GM19238 (cell line): ENCODE measurements around the gene FAM162A.

Source experiments
- DNase-seq: peaks from one replicate; pipeline ENCODE4 v3.0.0; 2011; ENCODE audit warnings: low spot score; ENCODE audit not compliant: insufficient read length

The FAM162A gene

GRCh38 chr3:122387709-122388108 is 3.7 kb downstream of the FAM162A start:
- no peak for DNase-seq

DNA sequence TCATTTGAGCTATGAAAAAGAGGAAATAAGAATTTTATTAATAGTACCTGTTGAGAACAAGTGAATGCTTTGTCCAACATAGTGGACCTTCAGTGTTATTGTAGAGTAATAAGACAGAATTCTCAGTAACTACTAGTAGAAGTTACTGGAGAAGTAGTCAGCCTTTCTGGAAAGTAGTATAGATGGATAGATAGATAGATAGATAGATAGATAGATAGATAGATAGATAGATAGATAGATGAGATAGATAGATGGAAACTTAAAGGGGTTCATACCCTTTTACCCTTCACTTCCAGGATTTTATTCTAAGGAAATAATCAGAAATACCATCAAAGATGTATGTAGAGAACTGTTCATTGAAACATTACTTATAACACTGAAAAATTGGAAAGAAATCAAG is 5.2 kb downstream of the FAM162A start:
- DNase-seq = no peak

DNA sequence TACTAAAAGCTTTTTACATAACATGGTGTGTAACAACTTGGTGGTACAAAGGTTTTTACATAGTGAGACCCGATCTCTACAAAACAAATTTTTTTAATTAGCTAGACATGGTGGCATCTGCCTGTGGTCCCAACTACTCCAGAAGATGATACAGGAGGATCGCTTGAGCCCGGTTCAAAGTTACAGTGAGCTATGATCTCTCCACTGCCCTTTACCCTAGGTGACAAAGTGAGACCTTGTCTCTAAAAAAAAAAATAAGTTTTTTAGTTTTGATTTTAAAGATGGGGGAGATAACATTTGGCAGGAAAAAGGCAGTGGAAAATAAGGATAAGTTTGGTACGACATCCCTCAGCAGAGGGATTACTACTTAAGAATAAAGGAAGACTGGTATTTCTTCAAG is 5.9 kb downstream of the FAM162A start:
- DNase-seq = no peak

DNA sequence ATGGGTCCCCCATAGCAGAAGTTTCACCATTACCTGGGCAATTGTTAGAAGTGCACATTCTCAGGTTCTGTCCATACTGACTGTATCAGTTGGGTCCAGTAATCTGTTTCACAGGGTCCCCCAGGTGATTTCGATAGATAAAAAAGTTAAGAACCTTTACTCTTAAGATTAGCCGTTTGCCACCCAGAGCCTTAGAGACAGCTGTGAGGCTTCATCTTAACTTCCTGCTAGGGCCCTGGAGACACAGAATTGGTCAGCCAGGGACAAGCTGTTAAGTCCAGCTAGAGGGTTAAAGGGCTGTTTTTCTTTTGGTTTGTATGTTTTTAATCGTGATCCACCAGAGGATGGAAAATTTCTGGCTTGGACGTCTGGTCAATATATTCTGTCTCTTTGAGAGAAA is 6.7 kb downstream of the FAM162A start:
- no peak for DNase-seq

DNA sequence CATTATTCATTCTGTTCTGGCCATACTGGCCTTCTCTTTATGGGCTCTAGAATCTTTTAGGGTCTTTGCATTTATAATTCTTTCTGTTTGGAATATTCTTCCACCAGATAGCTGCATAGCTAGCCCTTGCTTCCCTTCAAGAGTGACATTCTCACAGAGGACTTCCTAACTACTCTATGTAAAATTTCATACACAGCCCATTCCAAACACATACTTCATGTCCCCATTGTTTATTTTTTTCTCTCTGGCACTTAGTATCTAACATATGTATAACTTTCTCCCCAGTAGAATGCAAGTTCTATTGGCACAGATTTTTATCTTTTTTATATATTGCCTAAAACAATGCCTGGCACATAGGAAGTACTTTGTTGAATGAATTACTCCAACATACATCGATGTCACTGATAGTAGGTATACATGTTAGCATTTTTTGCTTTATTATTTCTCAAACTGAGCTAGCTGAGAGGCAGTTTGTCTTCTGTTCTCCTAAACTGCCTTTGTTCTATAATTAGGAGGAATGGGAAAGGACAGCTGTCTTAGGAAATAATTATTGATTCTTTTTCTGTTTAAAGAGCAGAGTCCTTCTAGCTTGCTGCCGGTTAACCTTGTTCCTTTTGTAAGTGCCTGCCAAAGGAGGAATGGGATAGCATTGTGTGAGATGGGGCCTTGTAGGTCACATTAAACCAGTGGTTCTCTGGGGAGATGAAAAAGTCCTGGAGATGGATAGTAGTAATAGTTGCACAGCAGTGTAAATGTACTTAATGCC is 7.9 kb downstream of the FAM162A start:
- no peak for DNase-seq

DNA sequence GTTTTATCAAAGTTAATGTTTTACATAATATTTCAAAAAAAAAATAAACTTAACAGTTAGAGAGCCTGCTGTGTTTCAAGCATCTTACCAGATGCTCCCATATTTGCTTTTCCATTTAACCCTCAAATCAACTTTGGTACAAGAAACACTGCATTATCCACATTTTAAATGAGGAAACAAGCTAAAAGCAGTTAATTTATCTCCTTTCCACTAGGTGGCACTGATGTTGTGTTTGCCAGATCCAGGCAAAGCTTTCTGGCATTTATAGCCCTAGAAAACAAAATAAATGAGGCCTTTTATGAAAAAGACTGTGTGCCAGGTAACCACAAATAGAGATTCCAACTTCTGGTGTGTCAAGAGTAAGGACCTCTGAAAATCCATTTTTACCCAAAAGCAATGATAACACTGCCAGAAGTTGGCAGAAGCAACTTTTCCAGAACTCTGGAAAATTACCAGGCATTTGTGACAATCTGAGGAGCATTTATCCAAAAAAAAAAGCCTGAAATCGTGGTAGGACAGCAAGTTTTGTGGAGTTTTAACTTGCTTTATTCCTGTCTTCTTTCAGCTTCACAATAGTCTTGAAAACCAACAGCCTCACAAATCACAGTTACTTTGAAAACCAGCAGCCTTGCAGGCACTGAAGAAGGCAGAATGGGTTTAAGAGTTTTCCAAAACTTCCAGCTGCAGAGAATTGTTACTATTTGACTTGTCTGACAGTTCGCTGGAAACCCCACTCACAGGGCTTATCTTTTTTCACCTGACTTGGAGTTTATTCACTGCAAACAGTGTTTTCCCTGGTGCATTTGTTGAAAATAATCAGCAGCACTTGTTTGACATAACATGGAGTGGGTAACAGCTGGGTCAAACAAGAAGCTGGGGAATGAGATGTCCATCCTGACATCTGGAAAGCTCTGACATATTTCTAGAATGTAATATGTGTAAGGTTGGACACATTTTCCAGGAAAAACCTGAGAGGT is 9.2 kb downstream of the FAM162A start:
- DNase-seq = peak; percentile 17

- DNase-seq = no peak
Observed at GRCh38 chr3:122394173-122394572, 10.2 kb downstream of the FAM162A start.

GRCh38 chr3:122395582-122395981 is 11.6 kb downstream of the FAM162A start:
- DNase-seq = no peak

DNA sequence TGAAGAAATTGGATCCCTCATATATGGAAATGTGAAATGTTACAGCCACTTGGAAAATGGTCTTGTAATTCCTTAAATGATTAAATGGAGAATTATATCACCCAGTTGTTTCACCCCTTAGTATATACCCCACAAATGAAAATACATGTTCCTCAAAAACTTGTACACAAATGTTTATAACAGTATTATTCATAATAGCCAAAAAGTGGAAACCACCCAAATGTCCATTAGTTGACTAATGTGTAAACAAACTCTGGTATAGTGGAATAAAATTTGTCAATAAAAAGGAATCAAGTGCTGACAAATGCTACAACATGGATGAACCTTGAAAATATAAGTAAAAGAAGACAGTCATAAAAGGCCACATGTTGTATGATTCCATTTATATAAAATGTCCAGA is 12.5 kb downstream of the FAM162A start:
- DNase-seq = no peak

DNA sequence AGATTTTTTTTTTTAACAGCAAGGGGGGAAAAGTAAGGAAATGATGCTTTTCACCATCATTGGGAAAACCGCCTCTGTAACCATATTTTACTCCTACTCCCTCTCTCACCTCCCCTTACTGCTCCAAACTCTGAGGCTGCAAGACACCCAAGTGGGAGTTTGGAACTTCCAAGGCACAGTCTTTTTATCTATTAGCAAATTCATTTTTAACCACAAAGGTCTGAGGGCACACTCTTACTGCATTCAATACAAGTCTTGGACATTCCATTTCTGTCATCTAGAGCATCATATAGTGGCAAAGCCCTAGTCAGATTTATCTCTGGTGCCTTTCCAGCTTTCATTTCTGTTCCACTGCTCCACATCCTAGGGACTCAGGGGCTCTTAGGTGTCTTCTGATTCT is 13.2 kb downstream of the FAM162A start:
- no peak for DNase-seq

DNA sequence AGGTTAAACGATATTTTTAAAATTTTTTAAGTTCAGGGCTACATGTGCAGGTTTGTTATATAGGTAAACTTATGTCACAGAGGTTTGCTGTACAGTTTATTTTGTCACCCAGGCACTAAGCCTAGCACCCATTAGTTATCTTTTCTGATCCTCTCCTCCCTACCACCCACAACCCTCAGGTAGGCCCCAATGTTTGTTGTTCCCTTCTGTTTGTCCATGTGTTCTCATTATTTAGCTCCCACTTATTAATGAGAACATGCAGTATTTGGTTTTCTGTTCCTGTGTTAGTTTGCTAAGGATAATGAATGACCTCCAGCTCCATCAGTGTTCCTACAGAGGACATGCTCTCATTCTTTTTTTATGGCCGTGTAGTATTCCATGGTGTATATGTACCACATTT is 14.9 kb downstream of the FAM162A start:
- no peak for DNase-seq

DNA sequence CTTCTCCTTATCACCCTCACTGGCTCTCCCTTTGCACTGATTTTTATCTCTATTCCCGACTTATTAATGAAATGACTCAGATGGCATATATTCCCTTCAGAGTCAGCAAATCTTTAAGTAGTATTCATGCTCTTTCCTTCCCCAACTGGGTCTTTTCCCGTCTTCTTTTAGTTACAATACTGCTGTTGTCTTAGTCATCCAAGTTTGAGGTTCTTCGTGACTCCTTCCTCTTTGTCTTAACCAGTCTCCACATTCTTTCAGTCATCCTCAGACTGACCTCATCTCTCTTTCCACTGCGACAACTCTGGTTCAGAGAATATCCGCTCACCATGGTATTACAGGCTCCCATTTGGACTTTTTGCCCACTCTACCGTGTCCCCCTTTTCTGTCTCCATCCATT is 19.5 kb downstream of the FAM162A start:
- DNase-seq = no peak

DNA sequence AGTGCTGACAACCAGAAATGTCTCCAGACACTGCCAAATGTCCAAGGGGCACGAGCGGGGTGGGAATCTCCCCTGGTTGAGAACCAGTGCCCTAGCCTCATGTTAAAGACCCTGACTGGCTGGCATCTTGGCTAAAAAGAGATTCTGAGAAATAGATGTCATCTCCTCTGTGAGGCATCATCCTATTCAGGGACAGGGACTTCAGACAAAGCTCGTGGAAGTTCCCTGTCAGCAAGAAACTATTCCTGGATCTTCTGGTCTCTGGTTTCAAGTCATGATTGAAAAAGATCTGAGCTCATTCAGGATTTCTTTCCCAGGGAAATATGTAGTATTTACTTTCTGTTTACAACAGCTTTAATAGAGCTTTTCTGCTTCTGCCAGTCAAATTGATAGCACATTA is 21.0 kb downstream of the FAM162A start:
- no peak for DNase-seq

DNA sequence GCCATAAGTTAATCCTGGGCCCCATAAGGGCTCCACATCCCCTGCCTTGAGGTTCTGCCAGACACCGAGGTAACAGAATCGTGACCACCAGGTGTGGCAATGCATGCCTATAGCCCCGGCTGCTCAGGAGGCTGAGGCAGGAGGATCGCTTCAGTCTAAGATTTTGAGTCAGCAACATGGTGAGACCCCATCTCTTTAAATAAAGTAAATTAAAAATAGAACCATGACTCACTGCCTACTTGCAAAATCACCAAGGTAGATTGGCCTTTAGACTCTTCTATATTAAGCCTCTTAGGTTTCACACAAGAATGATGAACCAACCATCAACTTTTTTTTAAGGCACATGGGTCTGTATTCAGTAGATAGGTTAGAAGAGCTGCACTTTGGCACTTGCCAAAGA is 22.2 kb downstream of the FAM162A start:
- DNase-seq = no peak

GRCh38 chr3:122407946-122408345 is 24.0 kb downstream of the FAM162A start:
- no peak for DNase-seq

GRCh38 chr3:122409446-122409845 is 25.5 kb downstream of the FAM162A start:
- no peak for DNase-seq

DNA sequence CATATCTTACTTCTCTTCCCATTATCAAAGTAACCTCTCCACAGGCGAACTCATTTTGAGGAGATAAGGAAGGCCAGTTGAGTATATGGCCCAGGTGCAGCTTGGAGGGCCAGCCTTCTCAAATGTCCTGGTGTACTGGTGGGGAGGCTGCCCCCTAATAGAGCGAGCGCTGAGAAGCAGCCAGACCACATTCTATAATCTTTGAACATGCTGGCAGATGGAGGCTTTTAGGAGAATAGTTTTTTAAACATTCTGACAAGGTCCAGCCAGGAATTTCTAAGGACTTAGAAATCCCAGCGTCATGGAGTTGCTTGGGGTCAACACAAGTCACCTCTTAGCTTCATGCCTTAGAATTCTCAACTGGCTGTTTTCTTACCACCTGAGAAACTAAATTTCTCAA is 26.1 kb downstream of the FAM162A start:
- no peak for DNase-seq

- no peak for DNase-seq
Observed at GRCh38 chr3:122410639-122411038, 26.7 kb downstream of the FAM162A start.

DNA sequence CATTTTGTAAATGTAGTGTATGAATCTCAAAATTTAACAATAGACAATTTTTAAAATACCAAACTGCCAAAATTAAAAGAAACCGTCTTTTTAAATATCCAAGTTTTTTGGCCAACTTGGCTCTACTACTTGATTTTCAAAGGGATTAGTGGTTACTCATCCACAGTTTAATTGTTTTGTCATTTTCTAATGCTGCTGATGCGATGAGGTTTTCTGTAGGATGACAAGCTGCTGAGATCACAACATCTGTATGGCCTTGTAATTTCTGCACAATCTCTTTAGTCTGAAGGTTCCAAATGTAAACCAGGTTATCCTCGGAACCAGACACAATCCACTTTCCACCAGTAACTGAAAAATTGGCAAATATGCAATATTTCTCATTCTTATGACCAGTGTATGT is 30.4 kb downstream of the FAM162A start:
- DNase-seq = no peak

GRCh38 chr3:122415104-122415744 is 31.2 kb downstream of the FAM162A start:
- peak; percentile 61 for DNase-seq

DNA sequence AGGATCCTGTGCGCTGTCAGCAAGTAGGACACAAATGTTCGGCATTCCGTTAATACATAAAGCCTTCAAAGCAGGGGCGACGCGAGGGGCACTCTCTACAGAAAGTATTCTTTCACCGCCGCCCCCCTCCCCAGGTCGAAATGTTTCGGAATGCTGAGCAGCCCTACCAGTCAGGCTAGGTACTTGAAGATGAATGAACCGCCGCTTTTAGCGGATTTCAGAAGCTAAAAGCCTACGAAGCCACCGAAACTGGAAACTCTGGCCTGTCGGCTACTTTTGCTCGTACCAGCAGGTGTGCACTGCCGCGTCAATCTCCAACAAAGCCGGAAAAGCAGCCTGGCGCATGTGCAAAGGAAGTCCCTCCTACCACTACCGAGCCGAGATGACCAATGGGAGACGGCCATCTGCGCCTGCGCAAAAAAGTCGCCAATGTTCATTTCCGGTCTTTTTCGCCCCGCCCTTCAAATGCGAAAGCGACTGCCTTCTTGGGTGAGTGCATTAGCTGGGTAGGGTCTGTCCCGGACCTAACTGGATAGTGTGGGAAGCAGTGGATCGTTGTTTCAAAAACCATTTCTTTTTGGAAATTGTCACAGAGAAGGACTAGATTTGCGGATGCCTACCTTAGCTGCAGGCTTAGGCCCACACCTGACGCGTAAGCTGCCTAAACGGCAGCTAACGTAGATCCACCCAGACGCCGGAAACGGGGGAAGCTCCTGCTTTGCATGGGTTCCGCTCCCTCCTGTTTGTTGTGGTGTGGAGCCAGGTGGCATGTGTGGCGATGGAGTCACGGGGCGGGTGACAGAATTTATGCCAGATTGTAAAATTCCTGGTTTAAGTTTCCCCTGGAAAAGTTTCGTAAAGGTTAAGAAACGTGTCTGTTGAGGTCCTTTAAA is 32.0 kb downstream of the FAM162A start, which contains the start of gene WDR5B:
TSS of gene WDR5B (minus strand) at position 301 of the 893 bp plus-strand sequence. CDS start 534 bp downstream, outside the sequence.
- DNase-seq = peak; percentile 83
